Left ventricle myocardium inferior (tissue), 1 donor: ENCODE results near the gene LYPD1. TPM values are rescaled to one million over a fixed set of nuclear protein-coding genes. Genes with fewer than 3 reads are reported as not detected.

Experiments used
- DNase-seq: peaks from one replicate; pipeline ENCODE4 v3.0.0-alpha.2; 2020
- H3K27ac ChIP-seq: fragments of 200-600 bp; replicated peaks from 2 replicates; pipeline ENCODE4 v1.8.0; 2021
- H3K27me3 ChIP-seq: fragments of 200-600 bp; 2 replicates; pipeline ENCODE4 v1.8.0; 2021; ENCODE audit warnings: low read depth
- H3K36me3 ChIP-seq: fragments of 200-600 bp; 2 replicates; pipeline ENCODE4 v1.8.0; 2021
- H3K4me1 ChIP-seq: fragments of 200-600 bp; 2 replicates; pipeline ENCODE4 v1.8.0; 2021
- H3K4me3 ChIP-seq: fragments of 200-600 bp; 2 replicates; pipeline ENCODE4 v1.8.0; 2021; ENCODE audit warnings: mild to moderate bottlenecking, moderate library complexity
- H3K9me3 ChIP-seq: fragments of 200-600 bp; replicated peaks from 2 replicates; pipeline ENCODE4 v1.8.0; 2021
- intact Hi-C: fragments of 100-400 bp; cut with micrococcal nuclease; formaldehyde crosslinking; loops from one replicate; pipeline ENCODE4 v1.11.0; 2022
- total RNA-seq: library from RNA; stranded (reverse); fragmentation: NEBNext Ultra II Directional; extraction: Animal tissue kit (Norgen Biotek cat#: 25700); gene quantifications from one replicate; pipeline ENCODE4 v1.2.1, GENCODE V29; 2021
- TF ChIP-seq, protein P1 (sequence below): fragments of 200-600 bp; IDR thresholded peaks from 2 replicates; pipeline ENCODE4 v1.8.0; 2021; ENCODE audit warnings: antibody characterized with exemption, mild to moderate bottlenecking, borderline replicate concordance
- donor health status: DM: no; HTN: yes; CAD: no; lungs with severe emphysema.

LYPD1 gene
- total RNA-seq, 1 donor from 2014 or later, result not detected

DNA sequence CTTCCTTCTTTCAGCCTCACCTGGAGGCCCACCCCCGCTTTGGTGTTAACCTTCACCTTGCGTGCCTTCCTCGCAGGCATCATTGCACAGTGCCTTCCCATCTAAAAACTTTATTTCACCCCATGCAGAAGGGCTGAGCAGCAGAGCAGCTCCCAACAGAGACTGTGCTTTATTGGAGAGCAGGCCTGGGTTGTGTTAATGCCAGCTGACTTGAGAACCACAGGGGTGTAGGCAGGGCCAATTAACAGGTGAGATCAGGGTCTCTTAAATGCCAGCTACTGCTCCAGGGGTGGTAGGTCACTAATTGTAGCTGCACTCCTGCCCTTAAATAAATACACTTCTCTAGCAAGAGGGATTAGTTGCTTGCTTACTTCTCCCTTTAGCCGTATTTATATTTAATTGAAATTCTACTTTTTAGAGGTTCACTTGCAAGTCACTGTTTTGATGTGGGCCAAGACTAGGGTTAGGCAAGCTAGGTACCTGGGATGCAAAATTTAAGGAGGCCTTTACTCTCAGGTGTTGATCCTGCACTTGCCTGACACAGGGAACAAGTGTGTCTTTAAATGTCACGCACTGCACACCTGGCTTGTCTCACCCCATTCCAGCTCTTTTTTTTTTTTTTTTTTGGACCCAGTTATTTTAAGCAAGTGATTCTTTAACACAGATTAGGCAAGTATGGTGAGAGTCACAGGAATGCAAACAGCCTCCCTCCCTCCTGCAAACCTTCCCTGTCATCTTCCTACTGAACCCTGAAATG lies 54.5 kb downstream of the LYPD1 start:
- no peaks in the 10 kb centered on the region for H3K9me3 ChIP-seq
- H3K4me3 ChIP-seq, result no peak overlapping the region
- H3K4me1 ChIP-seq, result no peaks in the 10 kb centered on the region
- TF ChIP-seq, protein P1, sequence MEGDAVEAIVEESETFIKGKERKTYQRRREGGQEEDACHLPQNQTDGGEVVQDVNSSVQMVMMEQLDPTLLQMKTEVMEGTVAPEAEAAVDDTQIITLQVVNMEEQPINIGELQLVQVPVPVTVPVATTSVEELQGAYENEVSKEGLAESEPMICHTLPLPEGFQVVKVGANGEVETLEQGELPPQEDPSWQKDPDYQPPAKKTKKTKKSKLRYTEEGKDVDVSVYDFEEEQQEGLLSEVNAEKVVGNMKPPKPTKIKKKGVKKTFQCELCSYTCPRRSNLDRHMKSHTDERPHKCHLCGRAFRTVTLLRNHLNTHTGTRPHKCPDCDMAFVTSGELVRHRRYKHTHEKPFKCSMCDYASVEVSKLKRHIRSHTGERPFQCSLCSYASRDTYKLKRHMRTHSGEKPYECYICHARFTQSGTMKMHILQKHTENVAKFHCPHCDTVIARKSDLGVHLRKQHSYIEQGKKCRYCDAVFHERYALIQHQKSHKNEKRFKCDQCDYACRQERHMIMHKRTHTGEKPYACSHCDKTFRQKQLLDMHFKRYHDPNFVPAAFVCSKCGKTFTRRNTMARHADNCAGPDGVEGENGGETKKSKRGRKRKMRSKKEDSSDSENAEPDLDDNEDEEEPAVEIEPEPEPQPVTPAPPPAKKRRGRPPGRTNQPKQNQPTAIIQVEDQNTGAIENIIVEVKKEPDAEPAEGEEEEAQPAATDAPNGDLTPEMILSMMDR, result no peak
- H3K36me3 ChIP-seq, result no peaks in the 10 kb centered on the region
- H3K27me3 ChIP-seq, result no peaks in the 10 kb centered on the region
- DNase-seq, result no peak
- no peak overlapping the region for H3K27ac ChIP-seq
- intact Hi-C loops, result no loop called here

DNA sequence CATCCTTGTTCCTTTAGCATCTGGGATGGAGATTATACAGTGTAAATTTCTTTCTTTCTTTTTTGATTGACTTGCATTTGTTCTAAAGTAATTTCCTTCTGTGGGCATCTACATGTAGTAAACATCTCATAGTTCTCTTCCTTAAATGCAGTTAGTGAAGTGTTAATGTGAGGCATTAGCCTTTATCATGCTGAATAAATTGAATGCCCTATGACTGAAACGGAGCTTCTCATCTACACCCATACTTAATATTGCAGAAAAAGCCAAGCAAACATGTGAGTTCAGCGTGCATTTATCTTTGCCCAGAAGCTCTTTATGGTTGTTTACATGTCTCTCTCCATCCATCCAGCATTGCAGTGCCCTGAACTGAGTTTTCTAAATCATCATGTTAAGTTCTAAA lies 58.3 kb downstream of the LYPD1 start:
- TF ChIP-seq, protein P1, result no peak
- intact Hi-C loops, result no loop called here
- H3K27ac ChIP-seq, result no peak overlapping the region
- no peaks in the 10 kb centered on the region for H3K36me3 ChIP-seq
- H3K4me3 ChIP-seq, result no peak overlapping the region
- no peaks in the 10 kb centered on the region for H3K4me1 ChIP-seq
- peaks cover 4% of the 10 kb centered on the region for H3K27me3 ChIP-seq
- H3K9me3 ChIP-seq, result no peaks in the 10 kb centered on the region
- no peak for DNase-seq

DNA sequence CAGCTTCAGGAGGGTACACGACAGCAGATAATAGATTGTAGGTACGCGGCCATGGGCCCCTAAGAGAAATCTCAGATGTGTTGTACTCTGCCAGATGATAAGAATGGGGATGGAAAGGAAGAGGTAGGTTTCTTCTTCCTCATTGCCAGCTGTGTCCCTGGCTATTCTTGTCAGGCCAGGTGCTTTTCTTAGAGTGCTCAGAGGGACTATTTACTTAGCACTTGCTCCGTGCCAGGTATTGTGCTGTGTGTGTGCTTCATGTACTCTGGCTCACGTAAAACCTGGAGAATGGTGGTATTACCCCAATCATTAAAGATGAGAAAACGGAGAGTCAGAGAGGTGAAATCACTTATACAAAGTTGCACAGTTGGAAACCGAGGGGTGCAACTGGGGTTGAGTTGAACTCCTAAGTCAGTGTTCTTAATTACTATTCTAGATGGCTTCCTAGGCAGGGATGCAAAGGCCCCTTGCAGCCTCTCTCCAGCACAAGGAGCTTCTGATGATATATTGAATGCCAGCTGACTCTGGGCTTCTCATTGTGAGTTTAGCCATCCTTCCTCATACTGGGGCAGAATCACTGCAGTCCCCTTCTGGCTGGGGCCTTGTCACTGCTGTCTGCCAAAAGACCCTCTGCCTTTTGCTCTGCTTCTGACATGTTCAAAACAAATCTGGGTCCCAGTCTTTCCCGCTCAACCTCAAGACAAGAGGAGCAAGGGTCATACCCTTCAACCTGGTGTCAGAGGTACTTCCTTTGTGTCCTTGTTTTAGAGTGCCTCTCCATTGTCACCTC lies 60.7 kb downstream of the LYPD1 start:
- no peak for DNase-seq
- intact Hi-C loops, result no loop called here

DNA sequence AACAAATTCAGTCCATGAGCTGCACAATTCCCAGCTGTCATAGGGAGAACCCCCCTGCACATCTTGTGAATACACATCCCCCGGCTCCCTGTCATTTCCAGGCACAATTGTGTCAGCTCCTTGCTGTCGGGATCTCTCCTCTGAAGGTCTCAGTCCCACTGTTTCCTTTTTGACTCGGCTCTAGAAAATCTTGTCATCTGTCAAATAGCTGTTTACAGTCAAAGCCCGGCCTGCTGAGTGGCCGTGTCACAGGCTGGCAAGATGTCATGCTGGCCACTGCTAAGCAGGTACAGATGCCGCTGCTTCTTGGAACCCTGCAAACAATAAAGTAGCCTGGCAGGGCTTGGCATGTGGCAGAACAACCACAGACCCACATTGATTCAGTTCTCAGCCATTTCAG lies 61.7 kb downstream of the LYPD1 start:
- intact Hi-C loops, result no loop called here

More for the DNA sequence above, 60.7 kb downstream of the LYPD1 start:
- Histone ChIP-seq H3K9me3 (no peaks in the 10 kb centered on the region), H3K27ac (no peak overlapping the region), H3K36me3 (no peaks in the 10 kb centered on the region), H3K4me1 (no peaks in the 10 kb centered on the region), H3K27me3 (peaks cover 21% of the 10 kb centered on the region), H3K4me3 (no peak overlapping the region)
- TF ChIP-seq, protein P1, result no peak

DNA sequence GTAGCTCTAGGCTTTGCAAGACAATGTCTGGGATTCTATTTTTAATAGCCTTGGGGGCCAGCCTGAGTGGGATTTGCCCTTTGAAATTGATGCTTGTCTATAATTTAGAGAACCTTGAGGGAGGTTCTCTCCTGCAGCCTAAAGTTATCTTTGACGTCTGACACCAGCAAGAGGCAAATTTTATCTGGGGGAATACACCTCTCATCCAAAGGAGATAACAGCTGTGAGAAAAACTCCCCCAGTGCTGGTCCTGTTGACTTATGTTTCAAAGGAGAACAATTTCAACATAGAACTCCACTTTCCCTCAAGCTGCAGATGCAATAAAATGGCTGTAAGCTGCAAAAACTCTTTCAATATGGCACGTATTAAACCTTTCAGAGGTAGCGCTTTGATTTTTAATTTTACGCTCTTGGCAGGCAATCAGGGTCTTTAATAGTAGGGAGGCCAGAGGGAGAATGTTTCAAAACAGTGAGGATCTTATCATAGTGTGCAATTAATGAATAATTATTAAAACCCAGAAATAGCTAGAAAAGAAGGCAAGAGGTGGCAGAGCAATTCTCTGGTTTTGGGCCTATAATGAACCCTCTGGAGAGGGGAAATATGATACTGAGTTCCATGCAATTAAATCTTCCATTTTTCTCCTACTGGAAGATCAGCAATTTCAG lies 62.4 kb downstream of the LYPD1 start:
- DNase-seq, result no peak
- TF ChIP-seq, protein P1, result no peak
- H3K27me3 ChIP-seq, result peaks cover 21% of the 10 kb centered on the region
- no peaks in the 10 kb centered on the region for H3K4me1 ChIP-seq
- no peak overlapping the region for H3K4me3 ChIP-seq
- H3K9me3 ChIP-seq, result no peaks in the 10 kb centered on the region
- H3K27ac ChIP-seq, result no peak overlapping the region
- no peaks in the 10 kb centered on the region for H3K36me3 ChIP-seq
- intact Hi-C loops, result no loop called here

More for the DNA sequence above, 61.7 kb downstream of the LYPD1 start:
- Histone ChIP-seq H3K36me3 (no peaks in the 10 kb centered on the region), H3K4me1 (no peaks in the 10 kb centered on the region), H3K9me3 (no peaks in the 10 kb centered on the region), H3K27ac (no peak overlapping the region), H3K27me3 (peaks cover 21% of the 10 kb centered on the region), H3K4me3 (no peak overlapping the region)
- no peak for DNase-seq
- TF ChIP-seq, protein P1, result no peak
